ENCODE results near the gene RPP30.
A peak's percentile ranks its signal among the peaks of the same experiment; 100 is the strongest.

Gene RPP30

DNA sequence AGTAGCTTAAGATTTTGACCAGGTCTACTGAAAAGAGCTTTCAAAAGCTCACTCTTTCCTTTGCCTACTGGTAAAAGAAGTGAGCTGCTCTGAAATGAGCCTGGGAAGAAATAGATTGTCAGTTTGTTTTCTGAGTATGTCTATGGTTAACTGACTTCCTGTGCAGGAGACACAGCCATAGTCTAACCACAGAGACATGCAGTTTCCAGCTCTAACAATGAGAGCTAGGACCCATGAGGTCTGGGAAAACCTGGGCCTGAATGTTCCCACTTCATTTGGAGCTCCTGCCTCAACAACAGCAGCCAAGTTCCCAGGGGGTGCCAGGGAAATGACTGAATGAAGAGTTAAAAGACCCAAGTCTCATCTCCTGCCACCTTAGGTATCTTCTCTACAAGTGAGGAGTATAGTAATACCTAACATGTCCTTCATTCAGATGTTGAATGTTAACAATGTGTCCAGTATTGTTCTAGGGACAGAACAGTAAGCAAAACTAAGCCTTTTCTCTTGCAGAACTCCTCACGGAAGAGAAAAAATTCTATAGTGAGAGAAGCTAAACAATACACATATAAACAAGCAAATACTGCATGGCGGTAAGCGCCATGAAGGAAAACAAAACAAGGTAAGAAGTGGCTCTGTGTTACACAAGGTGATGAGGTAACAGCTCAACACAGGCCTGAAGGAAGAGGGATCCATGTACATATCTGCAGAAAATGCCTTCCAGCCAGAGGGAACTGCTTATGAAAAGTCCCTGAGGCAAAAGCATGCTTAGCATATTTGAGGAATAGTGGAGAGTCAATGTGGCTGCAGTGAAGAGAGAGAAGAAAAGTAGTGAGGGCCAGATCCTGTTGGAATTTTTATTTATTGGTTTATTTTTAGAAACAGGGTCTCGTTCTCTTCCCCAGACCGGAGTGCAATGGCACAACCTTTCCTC lies 75.5 kb downstream of the RPP30 start:
- peak; percentile 77 for DNase-seq
